Karpas-422 (cell line): ENCODE results near the gene RTL10. TPM values are rescaled to one million over a fixed set of nuclear protein-coding genes. Genes with fewer than 3 reads are reported as not detected.

Experiments used
- DNase-seq: peaks from one replicate; pipeline ENCODE4 v3.0.0-alpha.2; 2015
- H2AFZ ChIP-seq: fragments of 200-600 bp; sonication (generic); 2 replicates; pipeline ENCODE4 v1.6.1; 2014; ENCODE audit warnings: antibody characterized with exemption, low read length, mixed read lengths
- H3K27ac ChIP-seq: fragments of 200-600 bp; sonication (generic); 2 replicates; pipeline ENCODE4 v1.5.1; 2014; ENCODE audit warnings: mild to moderate bottlenecking, low read length, moderate library complexity
- H3K27me3 ChIP-seq: fragments of 200-600 bp; sonication (generic); 2 replicates; pipeline ENCODE4 v1.6.1; 2014; ENCODE audit warnings: low read length, mixed read lengths
- H3K36me3 ChIP-seq: fragments of 200-600 bp; sonication (generic); 2 replicates; pipeline ENCODE4 v1.6.1; 2014; ENCODE audit warnings: low read length, mixed read lengths; ENCODE audit not compliant: insufficient read depth
- H3K4me1 ChIP-seq: fragments of 200-600 bp; sonication (generic); 2 replicates; pipeline ENCODE4 v1.6.1; 2014; ENCODE audit warnings: mild to moderate bottlenecking, low read length, mixed read lengths
- H3K4me2 ChIP-seq: fragments of 200-600 bp; sonication (generic); 2 replicates; pipeline ENCODE4 v1.6.1; 2014; ENCODE audit warnings: low read length, low read depth, mild to moderate bottlenecking; ENCODE audit not compliant: poor library complexity, severe bottlenecking
- H3K4me3 ChIP-seq: fragments of 200-600 bp; sonication (generic); 2 replicates; pipeline ENCODE4 v1.5.1; 2014; ENCODE audit warnings: mild to moderate bottlenecking, antibody characterized with exemption, low read length, mixed read lengths
- H3K79me2 ChIP-seq: fragments of 200-600 bp; sonication (generic); 2 replicates; pipeline ENCODE4 v1.6.1; 2014; ENCODE audit warnings: mild to moderate bottlenecking, low read length, mixed read lengths
- H3K9ac ChIP-seq: fragments of 200-600 bp; sonication (generic); 2 replicates; pipeline ENCODE4 v1.6.0; 2014; ENCODE audit warnings: low read length
- H3K9me2 ChIP-seq: fragments of 200-600 bp; sonication (generic), shearing (Covaris generic); replicated peaks from 2 replicates; pipeline ENCODE4 v1.6.0; 2014; ENCODE audit warnings: mild to moderate bottlenecking, low read length, moderate library complexity; ENCODE audit not compliant: insufficient read depth
- H3K9me3 ChIP-seq: fragments of 300-700, 200-600 bp; sonication (generic); 2 replicates; pipeline ENCODE4 v1.6.1; 2014; ENCODE audit warnings: low read length, mixed read lengths
- H4K20me1 ChIP-seq: fragments of 200-600 bp; sonication (generic); 2 replicates; pipeline ENCODE4 v1.6.1; 2014; ENCODE audit warnings: mild to moderate bottlenecking, antibody characterized with exemption, low read length, low read depth; ENCODE audit not compliant: insufficient read depth
- total RNA-seq: library from RNA; depleted of rRNA; stranded (reverse); fragments of >200 nt; shearing (Covaris generic); gene quantifications from 2 replicates; pipeline ENCODE4 v1.2.3, GENCODE V29; 2014; ENCODE audit warnings: low replicate concordance

The RTL10 gene
- total RNA-seq, 1 experiment from 2014 or later: 6.5 TPM

DNA sequence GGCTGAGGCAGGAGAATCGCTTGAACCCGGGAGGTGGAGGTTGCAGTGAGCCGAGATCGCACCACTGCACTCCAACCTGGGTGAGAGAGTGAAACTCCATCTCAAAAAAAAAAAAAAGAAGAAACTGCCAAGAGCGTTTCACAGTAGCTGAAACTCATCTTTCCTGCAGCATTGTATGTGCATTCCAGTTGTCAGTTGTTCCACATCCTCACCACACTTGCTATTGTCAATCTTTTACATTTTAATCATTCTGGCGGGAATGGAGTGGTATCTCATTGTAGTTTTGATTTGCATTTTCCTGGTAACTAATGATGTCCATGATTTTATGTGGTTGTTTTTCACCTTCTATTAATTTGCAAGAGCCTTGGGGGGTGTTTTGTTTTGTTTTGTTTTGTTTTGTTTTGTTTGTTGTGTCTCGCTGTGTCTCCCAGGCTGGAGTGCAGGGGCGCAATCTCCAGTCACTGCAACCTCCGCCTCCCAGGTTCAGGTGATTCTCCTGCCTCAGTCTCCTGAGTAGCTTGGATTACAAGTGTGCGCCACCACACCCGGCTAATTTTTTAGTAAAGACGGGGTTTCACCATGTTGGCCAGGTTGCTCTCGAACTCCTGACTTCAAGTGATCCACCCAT, 8.1 kb upstream of the RTL10 start:
- Histone ChIP-seq H3K27ac (no peak overlapping the region), H2AFZ (no peak overlapping the region), H3K4me2 (no peak overlapping the region), H3K9me2 (no peaks in the 10 kb centered on the region), H3K9me3 (no peaks in the 10 kb centered on the region), H3K4me1 (no peaks in the 10 kb centered on the region), H3K9ac (no peak overlapping the region), H3K79me2 (no peaks in the 10 kb centered on the region), H3K27me3 (no peaks in the 10 kb centered on the region), H4K20me1 (0 out of 2 replicates have a peak, but pooled peaks cover 6% of the 10 kb centered on the region), H3K4me3 (no peak overlapping the region), H3K36me3 (no peaks in the 10 kb centered on the region)
- DNase-seq: no peak

DNA sequence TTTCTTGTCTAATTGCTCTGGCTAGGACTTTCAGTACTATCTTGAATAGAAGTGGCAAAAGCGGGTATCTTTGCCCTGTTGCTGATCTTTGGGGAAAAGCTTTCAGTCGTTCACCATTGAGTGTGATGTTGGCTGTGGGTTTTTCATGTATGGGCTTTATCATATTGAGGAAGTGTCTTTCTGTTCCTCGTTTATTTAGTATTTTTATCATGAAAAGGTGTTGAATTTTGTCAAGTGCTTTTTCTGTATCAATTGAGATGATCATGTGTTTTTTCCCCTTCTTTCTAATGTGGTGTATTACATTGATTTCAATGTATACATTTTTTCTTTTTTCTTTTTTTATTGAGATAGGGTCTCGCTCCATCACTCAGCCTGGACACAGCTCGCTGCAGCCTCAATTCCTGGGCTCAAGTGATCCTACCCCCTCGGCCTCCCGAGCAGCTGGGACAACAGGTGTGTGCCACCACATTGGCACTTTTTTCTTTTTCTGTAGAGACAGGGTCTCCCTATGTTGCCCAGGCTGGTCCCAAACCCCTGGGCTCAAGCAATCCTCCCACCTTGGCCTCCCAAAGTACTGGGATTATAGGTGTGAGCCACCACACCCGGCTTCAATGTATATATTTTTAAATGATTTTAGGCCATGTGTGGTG, 5.3 kb upstream of the RTL10 start:
- Histone ChIP-seq H2AFZ (no peak overlapping the region), H3K79me2 (peaks cover 13% of the 10 kb centered on the region), H3K27me3 (no peaks in the 10 kb centered on the region), H3K36me3 (no peaks in the 10 kb centered on the region), H4K20me1 (0 out of 2 replicates have a peak, but pooled peaks cover 6% of the 10 kb centered on the region), H3K9me3 (no peaks in the 10 kb centered on the region), H3K9me2 (no peaks in the 10 kb centered on the region), H3K27ac (no peak overlapping the region), H3K4me3 (no peak overlapping the region), H3K4me2 (no peak overlapping the region), H3K9ac (no peak overlapping the region), H3K4me1 (peaks cover 7% of the 10 kb centered on the region)
- no peak for DNase-seq

DNA sequence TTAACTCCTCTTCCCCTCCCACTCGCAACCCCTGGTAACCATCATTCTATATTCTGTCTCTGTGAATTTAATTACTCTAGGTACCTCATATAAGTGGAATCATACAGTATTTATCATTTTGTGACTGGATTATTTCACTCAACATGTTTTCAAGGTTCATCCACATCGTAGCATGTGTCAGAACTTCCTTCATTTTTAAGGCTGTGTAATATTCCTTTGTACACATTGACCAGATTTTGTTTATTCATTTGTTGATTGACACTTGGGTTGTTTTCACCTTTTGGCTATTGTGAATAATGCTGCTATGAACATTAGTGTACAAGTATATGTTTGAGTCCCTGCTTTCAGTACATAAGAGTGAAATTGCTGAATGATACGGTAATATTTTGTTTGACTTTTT, 2.7 kb upstream of the RTL10 start:
- Histone ChIP-seq H2AFZ (no peak overlapping the region), H3K27ac (no peak overlapping the region), H4K20me1 (peaks cover 14% of the 10 kb centered on the region; the same call in 1 of the 2 replicates), H3K27me3 (no peaks in the 10 kb centered on the region), H3K9me3 (no peaks in the 10 kb centered on the region), H3K4me2 (no peak overlapping the region), H3K79me2 (peaks cover 36% of the 10 kb centered on the region), H3K9me2 (no peaks in the 10 kb centered on the region), H3K9ac (no peak overlapping the region), H3K4me1 (peaks cover 18% of the 10 kb centered on the region), H3K36me3 (no peaks in the 10 kb centered on the region), H3K4me3 (no peak overlapping the region)
- no peak for DNase-seq

DNA sequence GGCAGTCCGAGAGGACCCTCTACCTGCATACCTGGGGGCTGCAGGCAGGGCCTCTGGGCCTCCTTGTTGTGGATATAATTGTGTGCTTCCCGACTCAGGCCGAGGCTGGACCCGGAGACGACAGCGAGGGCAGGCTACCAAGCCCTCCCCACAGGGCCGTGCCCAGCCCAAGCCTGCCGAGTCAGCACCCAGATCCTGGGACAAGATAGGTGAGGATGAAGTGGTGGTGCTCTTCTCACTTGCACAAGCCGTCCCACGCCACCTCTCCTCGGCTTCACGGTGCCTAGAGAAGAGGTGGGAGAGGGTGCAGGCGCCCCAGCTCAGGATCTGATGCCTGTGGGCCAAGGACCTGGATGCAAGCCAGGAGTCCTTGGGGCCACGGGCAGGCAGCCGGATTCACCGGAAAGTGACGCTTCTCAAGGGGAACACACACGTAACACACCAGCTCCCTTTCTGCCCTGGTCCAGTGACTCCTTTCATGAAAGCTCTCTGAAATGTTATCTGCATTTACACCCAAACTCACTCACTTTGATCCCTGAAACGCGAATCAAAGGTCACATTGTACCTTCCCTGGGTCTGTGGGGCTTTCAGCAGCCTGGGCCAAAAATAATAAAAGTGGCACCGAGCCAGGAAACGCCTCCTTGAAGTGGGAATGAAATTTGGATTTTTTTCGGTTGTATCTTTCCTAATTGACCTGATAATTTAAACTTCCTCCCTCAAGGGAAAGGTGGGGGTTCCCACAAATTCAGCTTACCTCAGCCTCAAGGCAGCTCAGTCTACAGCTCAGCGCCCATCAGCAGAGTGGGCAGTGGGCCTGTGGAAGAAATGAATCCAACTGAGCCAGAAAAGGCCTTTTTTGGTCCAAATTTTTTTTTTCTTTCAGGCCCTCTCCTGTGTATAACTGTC, 1.1 kb upstream of the RTL10 start:
- Histone ChIP-seq H2AFZ (no peak overlapping the region), H3K9me2 (no peaks in the 10 kb centered on the region), H4K20me1 (peaks cover 14% of the 10 kb centered on the region; the same call in 1 of the 2 replicates), H3K36me3 (no peaks in the 10 kb centered on the region; the same call in 1 of the 2 replicates), H3K4me2 (peak overlapping the region; percentile 89), H3K79me2 (peaks cover 49% of the 10 kb centered on the region), H3K4me1 (peaks cover 18% of the 10 kb centered on the region), H3K9me3 (no peaks in the 10 kb centered on the region), H3K27ac (peak overlapping the region; percentile 49), H3K4me3 (peak overlapping the region; percentile 89), H3K27me3 (no peaks in the 10 kb centered on the region), H3K9ac (peak overlapping the region; percentile 98)
- DNase-seq: peak; percentile 86

DNA sequence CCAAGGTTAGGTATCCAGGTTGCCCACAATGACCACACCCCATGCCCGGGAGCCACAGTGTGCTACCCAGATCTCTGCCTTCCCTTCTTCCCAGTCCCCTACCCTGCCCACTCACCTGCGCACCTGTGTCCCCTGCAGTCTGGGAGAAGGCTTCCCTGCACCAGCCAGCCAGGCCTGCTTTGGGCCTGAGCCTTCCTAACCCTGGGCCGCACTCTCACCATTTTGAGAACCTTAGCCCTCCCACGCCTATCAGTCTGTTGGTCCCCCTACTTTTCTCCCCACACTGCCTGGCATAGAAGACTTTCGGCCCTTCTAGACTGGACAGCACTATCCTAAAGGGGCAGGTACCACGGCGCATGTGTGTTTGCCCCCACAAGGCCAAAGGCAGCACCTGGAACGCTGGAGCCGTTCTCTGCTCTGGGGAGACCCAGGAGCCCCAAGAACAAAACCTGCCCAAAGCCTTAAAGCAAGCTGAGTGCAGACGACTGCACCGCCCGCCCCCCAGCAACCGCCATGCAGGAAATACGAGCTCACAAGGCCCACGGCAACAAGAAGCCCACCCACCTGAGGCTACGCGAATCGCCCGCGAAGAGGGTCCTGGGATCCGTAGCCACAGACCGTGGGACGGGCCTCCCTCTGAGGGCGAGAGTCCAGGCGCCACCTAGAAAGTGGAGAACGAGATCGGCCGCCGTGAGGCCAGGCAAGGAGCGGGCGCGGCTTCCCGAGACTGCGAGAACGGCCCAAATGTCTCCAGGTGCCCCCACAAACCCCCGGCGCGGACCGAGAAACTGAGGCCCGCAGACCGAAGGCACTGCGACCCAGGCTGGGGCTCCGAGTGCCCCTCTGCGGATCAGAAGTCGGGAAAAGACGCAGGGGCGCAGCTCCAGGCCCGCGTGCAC, 546 bp downstream of the RTL10 start:
- Histone ChIP-seq H3K4me2 (peak overlapping the region; percentile 91), H3K9me3 (no peaks in the 10 kb centered on the region), H3K27ac (peak overlapping the region; percentile 43; the same call in 1 of the 2 replicates), H3K9ac (peak overlapping the region; percentile 98), H3K79me2 (peaks cover 49% of the 10 kb centered on the region), H3K36me3 (no peaks in the 10 kb centered on the region; the same call in 1 of the 2 replicates), H4K20me1 (peaks cover 14% of the 10 kb centered on the region; the same call in 1 of the 2 replicates), H3K4me1 (peaks cover 18% of the 10 kb centered on the region), H3K4me3 (peak overlapping the region; percentile 89), H2AFZ (no peak overlapping the region), H3K27me3 (no peaks in the 10 kb centered on the region), H3K9me2 (no peaks in the 10 kb centered on the region)
- peak; percentile 68 for DNase-seq

DNA sequence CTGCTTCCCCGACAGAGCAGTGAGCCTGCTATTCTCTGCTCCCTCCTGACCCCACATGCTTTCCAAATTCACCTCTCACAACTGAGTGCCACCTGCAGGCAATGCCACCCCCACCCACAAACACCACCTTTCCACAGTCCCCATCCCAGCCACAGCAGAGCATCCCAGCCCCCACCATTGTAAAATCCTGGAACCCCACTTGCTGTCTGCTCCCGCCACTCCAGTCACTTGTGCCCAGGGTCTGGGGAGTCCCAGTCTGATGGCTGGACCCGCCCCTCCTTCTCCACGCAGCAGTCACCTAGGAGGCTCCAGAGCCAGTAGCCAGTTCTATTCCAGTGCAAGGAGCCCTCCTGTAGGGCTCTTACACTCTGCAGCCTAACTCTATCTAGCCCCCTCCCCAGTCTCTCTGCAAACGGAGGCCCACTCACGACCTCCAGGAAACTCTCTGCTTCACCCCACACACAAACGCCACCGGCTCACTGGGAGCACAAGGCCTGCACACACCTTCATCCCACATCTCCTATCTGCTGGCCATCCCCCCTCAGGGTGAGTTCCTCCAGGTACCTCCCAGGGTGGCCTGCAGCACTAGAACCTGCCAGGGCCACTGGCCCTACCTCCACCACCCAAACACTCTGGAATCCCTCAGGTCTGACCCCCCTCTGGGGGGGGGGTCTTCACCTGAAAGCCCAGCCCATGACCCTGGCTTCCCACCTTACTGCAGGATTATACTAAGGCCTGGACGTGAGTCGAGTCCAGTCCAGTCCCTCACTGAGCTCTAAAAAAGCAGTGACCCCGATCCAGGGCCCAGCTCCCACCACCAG, 1.4 kb downstream of the RTL10 start:
- H3K4me3 ChIP-seq: peak overlapping the region; percentile 89

More for the DNA sequence above, 1.4 kb downstream of the RTL10 start:
- Histone ChIP-seq H3K79me2 (peaks cover 49% of the 10 kb centered on the region), H4K20me1 (peaks cover 14% of the 10 kb centered on the region; the same call in 1 of the 2 replicates), H3K4me2 (peak overlapping the region; percentile 91), H3K27me3 (no peaks in the 10 kb centered on the region), H3K9ac (peak overlapping the region; percentile 98), H3K27ac (no peak overlapping the region), H3K9me2 (no peaks in the 10 kb centered on the region), H2AFZ (no peak overlapping the region), H3K36me3 (no peaks in the 10 kb centered on the region; the same call in 1 of the 2 replicates), H3K9me3 (no peaks in the 10 kb centered on the region), H3K4me1 (peaks cover 18% of the 10 kb centered on the region)
- no peak for DNase-seq
